ENCODE measurements around the gene KCNT2.
A peak's percentile ranks its signal among the peaks of the same experiment; 100 is the strongest.

Gene KCNT2

GRCh38 chr1:196180847-196181593 is 427.2 kb downstream of the KCNT2 start:
- Mint-ChIP-seq H3K4me1 (no peaks in the 10 kb centered on the region), H3K9me3 (no peaks in the 10 kb centered on the region), H3K27me3 (ENCODE audit: low read depth, poor library complexity) (no peaks in the 10 kb centered on the region), H3K36me3 (ENCODE audit: low read depth) (no peaks in the 10 kb centered on the region), H3K4me3 (no peak overlapping the region), H3K27ac (peak overlapping the region; percentile 17)
- DNase-seq: no peak
- no peak for TF ChIP-seq CTCF (IDR thresholded peaks at IDR 0.05)

- H3K9me3 Mint-ChIP-seq: no peaks in the 10 kb centered on the region
- DNase-seq: no peak
- H3K36me3 Mint-ChIP-seq (ENCODE audit: low read depth): no peaks in the 10 kb centered on the region
- H3K4me1 Mint-ChIP-seq: no peaks in the 10 kb centered on the region
- H3K27me3 Mint-ChIP-seq (ENCODE audit: low read depth, poor library complexity): no peaks in the 10 kb centered on the region
- H3K27ac Mint-ChIP-seq: no peak overlapping the region
- no peak for TF ChIP-seq CTCF (IDR thresholded peaks at IDR 0.05)
- no peak overlapping the region for H3K4me3 Mint-ChIP-seq
These were observed 430.1 kb downstream of the KCNT2 start for GRCh38 chr1:196178083-196178635.

Data from nephron progenitor cell (in vitro differentiated cells).